Heart left ventricle (tissue), 16 donors: ENCODE results near the gene ZBTB25. TPM values are rescaled to one million over a fixed set of nuclear protein-coding genes. Genes with fewer than 3 reads are reported as not detected.

ENCODE experiments used
- ATAC-seq, 4 donors: fragments of 200-7000 bp; cut with Tn5 transposase; one replicate each; pipeline ENCODE4 v1.9.1; 2020 to 2022; ENCODE audit warnings: moderate library complexity in 4 of 4, mild to moderate bottlenecking in 3 of 4, moderate number of reproducible peaks in 1 of 4
- DNase-seq, 5 donors: peaks; one replicate each; pipeline ENCODE4 v3.0.0-alpha.2; 2020
- H3K27ac ChIP-seq, 12 donors: fragments of 200-600 bp; sonication (generic) in 4 of 12; one replicate each; pipeline versions ENCODE4 v1.5.0 to v1.8.0; 2016 to 2022; ENCODE audit warnings: mild to moderate bottlenecking in 2 of 12
- H3K27me3 ChIP-seq, 9 donors: fragments of 200-600 bp; sonication (generic) in 2 of 9; one replicate each; pipeline versions ENCODE4 v1.5.1 to v1.8.0; 2016 to 2022; ENCODE audit warnings: mild to moderate bottlenecking in 3 of 9
- H3K36me3 ChIP-seq, 9 donors: fragments of 200-600 bp; sonication (generic) in 2 of 9; one replicate each; pipeline versions ENCODE4 v1.5.0 to v1.8.0; 2018 to 2022; ENCODE audit warnings: mild to moderate bottlenecking in 2 of 9
- H3K4me1 ChIP-seq, 12 donors: fragments of 200-600 bp; sonication (generic) in 4 of 12; one replicate each; pipeline versions ENCODE4 v1.5.0 to v1.8.0; 2016 to 2022; ENCODE audit warnings: mild to moderate bottlenecking in 3 of 12
- H3K4me3 ChIP-seq, 12 donors: fragments of 200-600 bp; sonication (generic) in 4 of 12; one replicate each; pipeline versions ENCODE4 v1.5.0 to v1.8.0; 2017 to 2022; ENCODE audit warnings: mild to moderate bottlenecking in 9 of 12, moderate library complexity in 4 of 12
- H3K9me3 ChIP-seq, 12 donors: fragments of 200-600 bp; sonication (generic) in 4 of 12; one replicate each; pipeline versions ENCODE4 v1.5.0 to v1.8.0; 2016 to 2022; ENCODE audit warnings: mild to moderate bottlenecking in 1 of 12
- CTCF ChIP-seq, 12 donors: fragments of 200-600 bp; sonication (generic) in 4 of 12; IDR thresholded peaks; one replicate each; pipeline versions ENCODE4 v1.5.0 to v1.8.0; 2018 to 2022; ENCODE audit warnings: antibody characterized with exemption in 12 of 12, mild to moderate bottlenecking in 5 of 12
- POLR2A ChIP-seq, 2 donors: fragments of 450-650 bp; IDR thresholded peaks; one replicate each; pipeline ENCODE4 v1.6.1; 2017; ENCODE audit warnings: antibody characterized with exemption in 2 of 2, mild to moderate bottlenecking in 2 of 2, moderate library complexity in 2 of 2
- WGBS, 4 donors: extraction: QIAGEN DNeasy Blood & Tissue Kit in 2 of 4; methylation state at CpG; one replicate each; pipeline versions ENCODE4 v1.1.5 to v1.1.7; 2013 to 2018; 5-methylcytosine and 5-hydroxymethylcytosine counted together
- intact Hi-C, 10 donors: fragments of 100-400 bp; cut with DNase I; formaldehyde crosslinking; loops; one replicate each; pipeline versions ENCODE4 v1.11.1 to v1.14.2; 2022
- polyA plus RNA-seq, 2 donors: library from polyadenylated mRNA; stranded (reverse); fragments of 200-250 nt; gene quantifications; one replicate each; pipeline ENCODE4 v1.2.3, GENCODE V29; 2013
- total RNA-seq, 9 donors: library from RNA; depleted of rRNA in 2 of 9; stranded (reverse); fragments of >200 nt in 2 of 9; fragmentation: NEBNext Ultra II Directional in 3 of 9; extraction: Animal tissue kit (Norgen Biotek cat#: 25700) in 3 of 9; gene quantifications; one replicate each; pipeline versions ENCODE4 v1.1.0 to v1.2.4, GENCODE V29; 2016 to 2023
- donor health status: ischemic (EF 13 %, LVEDD 7.1; RV severe dilation, severe dysfunction).
- donor health status: healthy with polysubstance abuse.
- donor health status: DM: no; HTN: yes; CAD: no.
- donor health status: DM: no; HTN: no; CAD: no.
- donor health status: ischemic (EF 25% LVEDD 6.9; RV normal size, moderate dysfunction).
- donor health status: ischemic (EF 25% LVEDD 5.7; RV mildly dilated, moderate dysfunction).
- donor health status: healthy.
- donor health status: DM: yes; HTN: yes; CAD: no.
- donor health status: ischemic (EF 35%, LVEDD 5.7; RV mildly dilated, moderate dysfunction).
- donor health status: nonischemic (EF 11% LVEDD 7.7; RV severe dilation, severe dysfunction).
- donor health status: DM: yes; HTN: yes; CAD: no.
- donor health status: PGD.
- donor health status: ischemic (EF 29% LVEDD 5.4; RV normal size, mild dysfunction).
- donor health status: nonischemic (EF 23%, LVEDD 6.1; RV moderate dilation, normal function).

ZBTB25 gene
- total and polyA plus RNA-seq, 11 donors: 4.0 to 28.0 (median 18.2) TPM

GRCh38 chr14:64509036-64509435 lies 5.4 kb upstream of the ZBTB25 start:
- no peak for ATAC-seq

GRCh38 chr14:64508215-64508776 lies 4.7 kb upstream of the ZBTB25 start:
- Histone ChIP-seq H3K36me3 (no peaks in the 10 kb centered on the region), H3K4me3 (no peak overlapping the region), H3K4me1 (peaks cover 3 to 74% (median 58%) of the 10 kb centered on the region in 12 donors), H3K27me3 (no peaks in the 10 kb centered on the region), H3K9me3 (no peaks in the 10 kb centered on the region), H3K27ac (peak overlapping the region in 1 of 12 donors; percentile 100)
- ATAC-seq (no peak), DNase-seq (no peak)
- WGBS, 4 donors: 27 to 42% (median 31%) methylated on average over 1 of the region's 1 CpG
- intact Hi-C loops: loop anchor here in 1 of 10 donors (10.0 kb wide), 1 partner anchor 163 kb away; no protein-coding TSS in a partner anchor
- TF ChIP-seq CTCF (IDR thresholded peaks at IDR 0.05): no peak
- no peak for TF ChIP-seq POLR2A (IDR thresholded peaks at IDR 0.05)

More at GRCh38 chr14:64509036-64509435, 5.4 kb upstream of the ZBTB25 start:
- Histone ChIP-seq H3K9me3 (no peaks in the 10 kb centered on the region), H3K4me3 (no peak overlapping the region), H3K4me1 (peaks cover 3 to 75% (median 58%) of the 10 kb centered on the region in 12 donors), H3K27ac (peak overlapping the region in 1 of 12 donors; percentile 33), H3K27me3 (no peaks in the 10 kb centered on the region), H3K36me3 (no peaks in the 10 kb centered on the region)
- intact Hi-C loops: loop anchor here in 1 of 10 donors (10.0 kb wide), 1 partner anchor 164 kb away; no protein-coding TSS in a partner anchor
- no peak for TF ChIP-seq CTCF (IDR thresholded peaks at IDR 0.05)
- TF ChIP-seq POLR2A (IDR thresholded peaks at IDR 0.05): no peak
- no peak for DNase-seq
- WGBS, 4 donors: 87 to 91% (median 88%) methylated on average over 8 of the region's 8 CpGs

GRCh38 chr14:64507376-64508156 lies 3.9 kb upstream of the ZBTB25 start:
- Histone ChIP-seq H3K4me3 (peak overlapping the region in 2 of 12 donors; percentile 80 to 97), H3K9me3 (no peaks in the 10 kb centered on the region), H3K27ac (peak overlapping the region in 3 of 12 donors; percentile 45 to 100 (median 98)), H3K36me3 (no peaks in the 10 kb centered on the region), H3K4me1 (peaks cover 2 to 72% (median 57%) of the 10 kb centered on the region in 12 donors), H3K27me3 (no peaks in the 10 kb centered on the region)
- no peak for TF ChIP-seq POLR2A (IDR thresholded peaks at IDR 0.05)
- TF ChIP-seq CTCF (IDR thresholded peaks at IDR 0.05): no peak
- 68 to 73% (median 71%) methylated on average over 4 of the region's 4 CpGs for WGBS, 4 donors
- DNase-seq (no peak), ATAC-seq (no peak)
- intact Hi-C loops: loop anchor here in 1 of 10 donors (10.0 kb wide), 1 partner anchor 163 kb away; no protein-coding TSS in a partner anchor

- H3K9me3 ChIP-seq: no peaks in the 10 kb centered on the region
- no peaks in the 10 kb centered on the region for H3K27me3 ChIP-seq
- WGBS, 4 donors: 21 to 33% (median 24%) methylated on average over 3 of the region's 3 CpGs
- no peaks in the 10 kb centered on the region for H3K36me3 ChIP-seq
- TF ChIP-seq POLR2A (IDR thresholded peaks at IDR 0.05) (no peak), CTCF (IDR thresholded peaks at IDR 0.05) (no peak)
- ATAC-seq (no peak), DNase-seq (no peak)
- intact Hi-C loops: loop anchor here in 1 of 10 donors (10.0 kb wide), 1 partner anchor 162 kb away; no protein-coding TSS in a partner anchor
- peak overlapping the region in 10 of 12 donors; percentile 13 to 100 (median 98) for H3K27ac ChIP-seq
- H3K4me3 ChIP-seq: peak overlapping the region in 7 of 12 donors; percentile 80 to 97 (median 90)
- H3K4me1 ChIP-seq: peaks cover 3 to 73% (median 61%) of the 10 kb centered on the region in 12 donors
Measured at GRCh38 chr14:64506721-64507120, 3.1 kb upstream of the ZBTB25 start.
